ENCODE results near the gene CLEC2A.

CLEC2A gene

DNA sequence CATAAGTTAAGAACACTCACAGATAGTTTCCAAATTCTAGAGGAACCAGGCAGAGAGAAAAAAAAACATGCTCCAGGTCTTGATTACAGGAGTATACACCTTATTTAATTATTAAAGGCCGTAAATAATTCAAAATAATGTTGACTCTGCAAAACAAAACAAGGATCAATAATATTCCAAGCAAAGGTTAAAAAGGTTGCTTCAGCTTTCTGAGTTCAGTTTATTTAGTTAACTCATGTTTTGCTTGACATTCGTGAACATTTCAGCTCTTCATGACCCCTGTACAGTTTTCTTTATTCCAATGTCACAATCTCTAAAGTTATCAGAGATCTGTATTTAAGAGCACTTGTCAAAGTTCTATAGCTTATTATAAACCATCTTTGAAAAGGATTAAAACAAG is 31.2 kb downstream of the CLEC2A start:
- Histone ChIP-seq H3K9me3 (no peaks in the 10 kb centered on the region), H3K4me3 (ENCODE audit: low read depth, low read length) (no peak overlapping the region), H3K4me1 (no peaks in the 10 kb centered on the region), H3K27me3 (no peaks in the 10 kb centered on the region), H3K36me3 (no peaks in the 10 kb centered on the region)
- DNase-seq, result no peak
- TF ChIP-seq, protein P1, sequence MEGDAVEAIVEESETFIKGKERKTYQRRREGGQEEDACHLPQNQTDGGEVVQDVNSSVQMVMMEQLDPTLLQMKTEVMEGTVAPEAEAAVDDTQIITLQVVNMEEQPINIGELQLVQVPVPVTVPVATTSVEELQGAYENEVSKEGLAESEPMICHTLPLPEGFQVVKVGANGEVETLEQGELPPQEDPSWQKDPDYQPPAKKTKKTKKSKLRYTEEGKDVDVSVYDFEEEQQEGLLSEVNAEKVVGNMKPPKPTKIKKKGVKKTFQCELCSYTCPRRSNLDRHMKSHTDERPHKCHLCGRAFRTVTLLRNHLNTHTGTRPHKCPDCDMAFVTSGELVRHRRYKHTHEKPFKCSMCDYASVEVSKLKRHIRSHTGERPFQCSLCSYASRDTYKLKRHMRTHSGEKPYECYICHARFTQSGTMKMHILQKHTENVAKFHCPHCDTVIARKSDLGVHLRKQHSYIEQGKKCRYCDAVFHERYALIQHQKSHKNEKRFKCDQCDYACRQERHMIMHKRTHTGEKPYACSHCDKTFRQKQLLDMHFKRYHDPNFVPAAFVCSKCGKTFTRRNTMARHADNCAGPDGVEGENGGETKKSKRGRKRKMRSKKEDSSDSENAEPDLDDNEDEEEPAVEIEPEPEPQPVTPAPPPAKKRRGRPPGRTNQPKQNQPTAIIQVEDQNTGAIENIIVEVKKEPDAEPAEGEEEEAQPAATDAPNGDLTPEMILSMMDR (IDR thresholded peaks at IDR 0.05; ENCODE audit: low read depth, low read length), result no peak

DNA sequence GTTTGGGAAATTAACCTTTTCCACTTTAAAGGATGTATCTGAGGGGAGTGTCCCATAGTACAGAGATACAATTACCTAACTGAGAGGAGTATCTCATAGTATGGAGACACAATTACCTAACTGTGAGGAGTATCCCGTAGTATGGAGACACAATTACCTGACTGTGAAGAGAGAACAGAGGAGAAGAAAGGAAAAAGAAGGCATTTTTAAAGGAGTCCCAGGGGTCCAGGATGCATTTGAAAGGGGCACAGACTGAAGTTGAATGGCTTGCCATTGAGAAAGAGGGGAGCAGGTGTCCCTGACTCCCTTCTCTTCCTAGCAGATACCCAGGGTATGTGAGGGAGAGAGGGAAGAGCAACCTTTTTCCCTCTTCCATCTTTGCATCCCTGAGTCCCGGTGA is 33.0 kb downstream of the CLEC2A start:
- H3K36me3 ChIP-seq, result no peaks in the 10 kb centered on the region
- TF ChIP-seq, protein P1 (IDR thresholded peaks at IDR 0.05; ENCODE audit: low read depth, low read length), result no peak
- no peaks in the 10 kb centered on the region for H3K9me3 ChIP-seq
- no peak overlapping the region for H3K4me3 ChIP-seq (ENCODE audit: low read depth, low read length)
- DNase-seq, result no peak
- no peaks in the 10 kb centered on the region for H3K27me3 ChIP-seq
- H3K4me1 ChIP-seq, result no peaks in the 10 kb centered on the region

DNA sequence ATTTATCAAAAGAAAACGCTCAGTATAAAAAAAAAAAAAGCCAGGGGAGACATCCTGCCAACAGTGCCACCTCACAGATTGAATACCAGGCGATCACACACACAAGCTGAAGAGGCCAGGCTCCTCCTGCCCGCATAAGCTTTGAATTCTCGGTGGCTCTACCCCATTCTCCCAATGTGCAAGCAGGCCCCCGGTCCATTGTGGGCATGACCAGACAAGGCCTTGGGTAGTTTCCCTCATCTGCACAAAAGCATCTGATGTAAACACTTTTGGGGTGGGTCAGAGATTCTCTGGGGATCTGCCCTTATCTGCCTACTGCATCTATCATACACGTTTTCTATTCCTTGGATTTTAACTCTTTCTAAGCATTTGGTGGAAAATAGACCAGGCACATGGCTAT is 34.6 kb downstream of the CLEC2A start:
- no peaks in the 10 kb centered on the region for H3K27me3 ChIP-seq
- no peaks in the 10 kb centered on the region for H3K36me3 ChIP-seq
- DNase-seq, result no peak
- no peak overlapping the region for H3K4me3 ChIP-seq (ENCODE audit: low read depth, low read length)
- no peaks in the 10 kb centered on the region for H3K4me1 ChIP-seq
- no peaks in the 10 kb centered on the region for H3K9me3 ChIP-seq
- TF ChIP-seq, protein P1 (IDR thresholded peaks at IDR 0.05; ENCODE audit: low read depth, low read length), result no peak

DNA sequence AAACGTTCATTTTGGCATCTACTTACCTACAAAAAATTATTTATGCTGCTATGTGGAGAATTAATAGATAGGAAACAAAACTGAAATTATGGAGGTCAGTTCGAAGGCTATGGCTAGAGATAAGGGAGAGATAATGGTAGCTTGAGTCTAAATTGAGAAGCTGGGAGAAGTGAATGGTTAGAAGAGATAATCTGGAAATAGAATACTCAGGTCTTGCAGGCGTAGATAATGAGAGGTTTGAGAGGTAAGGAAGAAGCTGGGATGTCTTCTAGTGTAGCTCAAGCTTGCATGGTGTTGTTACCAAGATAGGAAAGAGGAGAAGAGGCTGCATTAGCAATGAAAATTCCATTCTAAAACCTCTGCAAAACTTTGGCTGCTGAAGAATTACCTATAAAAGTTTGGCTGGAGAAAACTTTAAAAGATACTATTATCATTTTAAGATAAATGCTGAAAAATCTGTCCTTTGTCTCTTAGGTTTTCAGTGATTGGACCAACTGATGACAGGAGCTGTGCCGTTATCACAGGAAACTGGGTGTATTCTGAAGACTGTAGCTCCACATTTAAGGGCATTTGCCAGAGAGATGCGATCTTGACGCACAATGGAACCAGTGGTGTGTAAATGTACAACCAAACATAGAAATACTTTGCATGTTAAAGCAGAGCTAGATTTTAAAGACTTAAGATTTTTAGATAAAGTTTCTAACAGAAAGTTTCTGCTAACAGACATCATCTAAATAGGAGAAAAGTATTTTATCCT is 36.8 kb downstream of the CLEC2A start:
- no peaks in the 10 kb centered on the region for H3K36me3 ChIP-seq
- no peak for DNase-seq
- no peaks in the 10 kb centered on the region for H3K27me3 ChIP-seq
- TF ChIP-seq, protein P1 (IDR thresholded peaks at IDR 0.05; ENCODE audit: low read depth, low read length), result no peak
- H3K4me1 ChIP-seq, result no peaks in the 10 kb centered on the region
- H3K9me3 ChIP-seq, result no peaks in the 10 kb centered on the region
- H3K4me3 ChIP-seq (ENCODE audit: low read depth, low read length), result no peak overlapping the region

DNA sequence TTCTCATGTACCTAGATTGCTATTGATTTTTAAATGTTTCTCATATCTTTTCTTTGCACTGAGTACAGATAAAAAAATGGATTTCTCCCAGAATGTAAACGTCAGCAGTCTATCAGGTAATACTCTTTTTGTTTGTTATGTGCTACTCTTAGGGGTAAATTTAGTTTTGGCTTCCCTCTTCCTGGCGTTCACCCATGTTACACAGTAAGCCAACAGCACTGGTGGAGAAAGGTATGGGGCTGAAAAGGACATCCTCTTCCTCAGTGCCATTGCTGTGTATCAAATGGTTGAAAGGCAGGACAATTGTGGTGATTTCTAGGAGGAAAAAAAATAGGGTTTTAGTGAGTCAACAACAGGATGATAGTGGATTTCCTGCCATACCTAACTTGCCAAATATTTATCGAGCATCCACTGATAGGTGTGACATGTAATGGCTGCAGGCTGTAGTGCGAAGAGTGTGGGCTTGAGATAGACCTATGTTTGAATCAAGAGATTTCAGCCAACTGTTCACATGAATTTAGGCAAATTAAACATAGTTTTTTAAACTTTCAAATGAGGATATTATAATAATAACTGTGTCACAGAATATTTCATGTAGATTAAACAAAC is 43.4 kb downstream of the CLEC2A start:
- no peak overlapping the region for H3K4me3 ChIP-seq (ENCODE audit: low read depth, low read length)
- no peak for DNase-seq
- no peaks in the 10 kb centered on the region for H3K36me3 ChIP-seq
- no peaks in the 10 kb centered on the region for H3K4me1 ChIP-seq
- H3K9me3 ChIP-seq, result no peaks in the 10 kb centered on the region
- TF ChIP-seq, protein P1 (IDR thresholded peaks at IDR 0.05; ENCODE audit: low read depth, low read length), result no peak
- H3K27me3 ChIP-seq, result no peaks in the 10 kb centered on the region

DNA sequence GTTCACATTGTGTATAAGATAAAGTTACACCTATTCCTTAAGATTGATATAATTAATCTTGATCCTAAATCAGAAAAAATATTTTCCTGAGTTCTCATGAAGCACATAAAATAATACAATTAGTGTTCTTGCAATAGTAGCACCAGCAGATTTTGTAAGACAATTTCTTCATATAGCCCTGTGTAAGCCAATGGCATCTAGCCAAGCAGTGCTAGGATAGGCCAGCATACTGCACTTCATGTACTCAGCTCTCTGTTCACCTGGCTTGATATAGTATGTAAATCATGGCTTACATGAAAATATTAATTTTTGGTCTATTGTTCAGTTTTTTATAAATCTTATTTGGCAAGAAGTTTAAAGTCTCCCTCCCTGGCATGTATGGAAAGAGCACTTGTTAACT is 49.0 kb downstream of the CLEC2A start:
- Histone ChIP-seq H3K27me3 (no peaks in the 10 kb centered on the region), H3K9me3 (no peaks in the 10 kb centered on the region), H3K4me3 (ENCODE audit: low read depth, low read length) (no peak overlapping the region), H3K36me3 (no peaks in the 10 kb centered on the region), H3K4me1 (no peaks in the 10 kb centered on the region)
- TF ChIP-seq, protein P1 (IDR thresholded peaks at IDR 0.05; ENCODE audit: low read depth, low read length), result no peak
- no peak for DNase-seq

All from BE2C (cell line).